Astrocyte (in vitro differentiated cells and primary cell): Measurements from ENCODE around the gene ANKLE1.

Experiments
- CTCF ChIP-seq: IDR thresholded peaks from 2 replicates; pipeline ENCODE4 v1.5.1; 2011; ENCODE audit warnings: low read depth, mild to moderate bottlenecking, inconsistent platforms, low read length, moderate library complexity; ENCODE audit not compliant: insufficient read depth
- EZH2 ChIP-seq: IDR thresholded peaks from 2 replicates; pipeline ENCODE4 v1.6.1; 2012; ENCODE audit warnings: mild to moderate bottlenecking, low read length, inconsistent platforms; ENCODE audit not compliant: insufficient read depth

GRCh38 chr19:17305216-17305516, 23.5 kb downstream of the ANKLE1 start:
- TF ChIP-seq CTCF (no peak), EZH2 (no peak)
